GM12864 (cell line): ENCODE results near the gene BRAF.

Experiments
- DNase-seq: peaks from one replicate; pipeline ENCODE4 v3.0.0-alpha.2; 2011; ENCODE audit warnings: low read depth
- H3K4me3 ChIP-seq: 2 replicates; pipeline ENCODE4 v1.5.1; 2011; ENCODE audit warnings: mild to moderate bottlenecking, low read depth, low read length, control low read depth
- CTCF ChIP-seq: IDR thresholded peaks from 2 replicates; pipeline ENCODE4 v1.5.1; 2011; ENCODE audit warnings: low read depth, mild to moderate bottlenecking, moderate library complexity, low read length, control low read depth, inconsistent platforms; ENCODE audit errors: missing control alignments

The BRAF gene

GRCh38 chr7:140686921-140687320, 237.8 kb downstream of the BRAF start:
- no peak for DNase-seq
- H3K4me3 ChIP-seq, result no peak overlapping the region
- TF ChIP-seq CTCF, result no peak

- H3K4me3 ChIP-seq, result no peak overlapping the region
- no peak for TF ChIP-seq CTCF
- DNase-seq, result no peak
Measured at GRCh38 chr7:140685407-140686087, 239.2 kb downstream of the BRAF start.

- no peak for DNase-seq
- no peak overlapping the region for H3K4me3 ChIP-seq
- TF ChIP-seq CTCF, result no peak
Measured at GRCh38 chr7:140684066-140684950, 240.4 kb downstream of the BRAF start.

GRCh38 chr7:140683657-140684056, 241.1 kb downstream of the BRAF start:
- DNase-seq, result no peak
- TF ChIP-seq CTCF, result no peak
- H3K4me3 ChIP-seq, result no peak overlapping the region

- TF ChIP-seq CTCF, result no peak
- H3K4me3 ChIP-seq, result no peak overlapping the region
- DNase-seq, result no peak
Measured at GRCh38 chr7:140681766-140682165, 243.0 kb downstream of the BRAF start.

GRCh38 chr7:140680886-140681285, 243.8 kb downstream of the BRAF start:
- no peak for TF ChIP-seq CTCF
- H3K4me3 ChIP-seq, result no peak overlapping the region
- DNase-seq, result no peak
